ENCODE results near the gene CD68.
A peak's percentile ranks its signal among the peaks of the same experiment; 100 is the strongest.

Gene CD68, protein sequence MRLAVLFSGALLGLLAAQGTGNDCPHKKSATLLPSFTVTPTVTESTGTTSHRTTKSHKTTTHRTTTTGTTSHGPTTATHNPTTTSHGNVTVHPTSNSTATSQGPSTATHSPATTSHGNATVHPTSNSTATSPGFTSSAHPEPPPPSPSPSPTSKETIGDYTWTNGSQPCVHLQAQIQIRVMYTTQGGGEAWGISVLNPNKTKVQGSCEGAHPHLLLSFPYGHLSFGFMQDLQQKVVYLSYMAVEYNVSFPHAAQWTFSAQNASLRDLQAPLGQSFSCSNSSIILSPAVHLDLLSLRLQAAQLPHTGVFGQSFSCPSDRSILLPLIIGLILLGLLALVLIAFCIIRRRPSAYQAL

DNA sequence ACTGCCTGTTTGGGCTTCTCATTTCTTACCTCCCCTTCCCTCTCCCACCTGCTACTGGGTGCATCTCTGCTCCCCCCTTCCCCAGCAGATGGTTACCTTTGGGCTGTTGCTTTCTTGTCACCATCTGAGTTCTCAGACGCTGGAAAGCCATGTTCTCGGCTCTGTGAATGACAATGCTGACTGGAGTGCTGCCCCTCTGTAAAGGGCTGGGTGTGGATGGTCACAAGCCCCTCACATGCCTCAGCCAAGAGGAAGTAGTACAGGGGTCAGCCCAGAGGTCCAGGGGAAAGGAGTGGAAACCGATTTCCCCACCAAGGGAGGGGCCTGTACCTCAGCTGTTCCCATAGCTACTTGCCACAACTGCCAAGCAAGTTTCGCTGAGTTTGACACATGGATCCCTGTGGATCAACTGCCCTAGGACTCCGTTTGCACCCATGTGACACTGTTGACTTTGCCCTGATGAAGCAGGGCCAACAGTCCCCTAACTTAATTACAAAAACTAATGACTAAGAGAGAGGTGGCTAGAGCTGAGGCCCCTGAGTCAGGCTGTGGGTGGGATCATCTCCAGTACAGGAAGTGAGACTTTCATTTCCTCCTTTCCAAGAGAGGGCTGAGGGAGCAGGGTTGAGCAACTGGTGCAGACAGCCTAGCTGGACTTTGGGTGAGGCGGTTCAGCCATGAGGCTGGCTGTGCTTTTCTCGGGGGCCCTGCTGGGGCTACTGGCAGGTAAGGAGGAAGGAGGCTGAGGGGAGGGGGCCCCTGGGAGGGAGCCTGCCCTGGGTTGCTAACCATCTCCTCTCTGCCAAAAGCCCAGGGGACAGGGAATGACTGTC lies at the start of gene CD68:
Gene CD68, plus strand, starts transcription at position 638 of the 833 bp plus-strand sequence. Its CDS starts 40 bp downstream, at position 678.
- DNase-seq: peak; percentile 7

DNA sequence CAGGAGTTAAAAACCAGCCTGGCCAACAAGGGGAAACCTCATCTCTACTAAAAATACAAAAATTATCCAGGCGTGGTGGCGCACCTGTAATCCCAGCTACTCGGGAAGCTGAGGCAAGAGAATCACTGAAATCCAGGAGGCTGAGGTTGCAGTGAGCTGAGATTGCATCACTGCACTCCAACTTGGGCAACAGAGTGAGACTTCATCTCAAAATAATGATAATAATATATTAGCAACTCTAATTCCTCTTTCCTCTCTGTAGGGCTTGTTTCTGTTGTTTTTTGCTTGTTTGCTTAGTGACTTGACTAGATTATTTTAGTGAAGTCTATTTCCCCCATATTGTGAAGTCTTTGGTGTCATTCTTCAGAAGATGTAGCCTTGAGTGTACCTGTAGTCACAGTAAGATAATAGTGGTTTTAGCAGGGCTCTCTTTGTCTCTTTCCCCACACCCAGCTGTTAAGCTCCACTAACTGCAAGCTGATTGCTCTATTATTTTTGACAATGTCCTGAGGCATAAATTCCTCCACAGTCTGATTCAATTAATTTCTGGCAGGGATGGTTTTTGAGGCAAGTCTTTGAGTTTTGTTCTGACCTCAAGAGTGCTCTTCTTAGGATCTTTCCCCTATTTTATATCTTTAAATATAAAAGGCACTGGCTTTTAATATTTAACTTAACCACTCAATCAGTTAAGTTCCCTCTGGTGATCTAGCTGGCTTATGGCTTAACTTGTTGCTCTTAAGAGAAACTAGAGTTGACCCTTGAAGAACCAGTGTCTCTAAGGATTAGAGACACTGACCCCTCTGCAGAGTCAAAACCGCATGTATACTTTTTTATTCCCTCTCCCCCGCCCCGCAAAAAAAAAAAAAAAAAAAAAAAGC lies 49.2 kb upstream of the CD68 start:
- no peak for DNase-seq

DNA sequence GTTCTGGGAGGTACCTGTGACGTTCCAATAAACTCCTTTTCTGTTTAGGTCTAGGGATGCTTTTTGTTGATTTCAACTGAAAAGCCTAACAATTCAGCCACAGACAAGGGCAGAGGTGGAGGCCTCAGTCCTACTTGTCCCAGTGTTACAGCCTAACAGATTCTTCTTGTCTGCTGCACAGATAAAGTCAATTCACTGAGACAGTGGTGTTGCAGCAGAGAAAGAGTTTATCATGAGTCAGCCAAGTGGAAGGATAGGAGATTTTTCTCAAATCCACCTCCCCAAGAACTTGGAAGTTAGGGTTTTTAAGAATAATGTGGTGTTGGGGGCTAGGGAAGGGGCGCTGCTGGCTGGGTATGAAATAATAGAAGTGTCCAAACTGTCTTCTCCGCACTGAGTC lies 41.4 kb upstream of the CD68 start:
- no peak for DNase-seq

DNA sequence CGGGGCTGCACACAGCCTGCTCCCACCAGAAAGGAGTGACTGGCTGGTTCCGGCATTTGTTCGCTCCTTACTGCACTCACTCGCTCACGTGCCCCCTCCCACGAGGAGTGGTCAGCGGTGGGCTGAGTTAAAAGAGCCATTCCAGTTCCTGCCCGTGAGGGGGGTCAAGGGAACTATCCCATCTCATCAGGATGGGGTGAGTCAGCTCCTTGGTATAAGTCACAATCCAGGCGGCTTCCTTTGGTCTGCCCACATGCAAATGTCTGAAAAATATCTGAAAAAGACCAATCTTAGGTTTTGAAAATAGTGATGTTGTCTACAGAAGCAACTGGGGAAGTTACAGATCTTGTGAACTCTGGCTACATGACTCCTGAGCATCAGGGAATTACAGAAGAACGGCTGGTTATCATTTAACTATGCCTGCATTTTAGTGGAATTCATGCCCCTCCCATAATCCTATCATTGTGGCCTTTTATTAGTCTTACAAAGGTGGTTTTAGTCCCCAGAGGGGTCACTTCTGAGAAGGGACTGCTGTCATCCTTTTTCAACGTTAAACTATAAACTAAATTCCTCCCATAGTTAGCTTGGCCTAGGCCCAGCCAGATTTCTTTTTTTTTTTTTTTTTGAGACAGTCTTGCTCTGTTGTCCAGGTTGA lies 40.4 kb upstream of the CD68 start:
- DNase-seq: no peak

DNA sequence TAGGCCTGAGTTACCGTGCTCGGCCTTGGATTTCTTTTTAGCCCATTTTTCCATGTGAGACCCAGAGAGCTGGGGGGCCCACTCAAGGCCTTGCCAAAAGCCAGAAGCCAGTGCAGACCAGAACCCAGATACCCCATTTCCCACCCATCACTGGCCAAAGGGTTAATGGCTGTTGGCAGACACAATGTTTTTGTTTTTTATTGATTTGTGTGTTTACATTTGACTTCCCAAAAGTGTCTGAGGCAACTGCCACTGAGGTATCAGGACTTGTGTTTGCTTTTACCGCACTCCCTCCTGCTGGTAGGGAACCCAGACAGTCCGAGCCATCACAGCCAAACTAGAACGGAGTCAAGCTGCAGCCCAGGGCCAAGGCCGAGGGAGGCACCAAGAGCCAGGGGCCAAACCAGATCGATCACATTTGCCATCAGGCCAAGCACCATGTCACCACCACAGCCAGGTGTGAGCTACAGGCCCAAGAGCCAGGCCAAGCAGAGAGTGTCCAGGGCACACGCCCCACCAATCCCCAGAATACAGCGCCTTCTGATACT lies 38.3 kb upstream of the CD68 start:
- no peak for DNase-seq

DNA sequence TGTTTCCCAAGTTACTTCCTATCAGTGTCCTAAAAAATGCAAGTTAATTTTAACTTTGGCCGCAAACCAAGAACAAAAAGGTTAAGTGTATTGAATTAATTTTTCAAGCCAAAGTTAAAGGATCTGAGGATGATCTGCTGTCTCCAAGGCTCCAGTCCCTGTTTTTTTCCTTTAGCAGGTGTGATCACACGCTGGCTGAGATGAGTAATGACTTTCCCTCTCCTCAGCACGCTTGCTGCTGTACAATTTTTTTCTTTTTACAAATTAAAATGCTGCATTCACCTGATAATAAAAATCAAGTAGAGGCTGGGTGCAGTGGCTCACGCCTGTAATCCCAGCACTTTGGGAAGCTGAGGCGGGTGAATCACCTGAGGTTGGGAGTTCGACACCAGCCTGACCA lies 34.5 kb upstream of the CD68 start:
- no peak for DNase-seq

DNA sequence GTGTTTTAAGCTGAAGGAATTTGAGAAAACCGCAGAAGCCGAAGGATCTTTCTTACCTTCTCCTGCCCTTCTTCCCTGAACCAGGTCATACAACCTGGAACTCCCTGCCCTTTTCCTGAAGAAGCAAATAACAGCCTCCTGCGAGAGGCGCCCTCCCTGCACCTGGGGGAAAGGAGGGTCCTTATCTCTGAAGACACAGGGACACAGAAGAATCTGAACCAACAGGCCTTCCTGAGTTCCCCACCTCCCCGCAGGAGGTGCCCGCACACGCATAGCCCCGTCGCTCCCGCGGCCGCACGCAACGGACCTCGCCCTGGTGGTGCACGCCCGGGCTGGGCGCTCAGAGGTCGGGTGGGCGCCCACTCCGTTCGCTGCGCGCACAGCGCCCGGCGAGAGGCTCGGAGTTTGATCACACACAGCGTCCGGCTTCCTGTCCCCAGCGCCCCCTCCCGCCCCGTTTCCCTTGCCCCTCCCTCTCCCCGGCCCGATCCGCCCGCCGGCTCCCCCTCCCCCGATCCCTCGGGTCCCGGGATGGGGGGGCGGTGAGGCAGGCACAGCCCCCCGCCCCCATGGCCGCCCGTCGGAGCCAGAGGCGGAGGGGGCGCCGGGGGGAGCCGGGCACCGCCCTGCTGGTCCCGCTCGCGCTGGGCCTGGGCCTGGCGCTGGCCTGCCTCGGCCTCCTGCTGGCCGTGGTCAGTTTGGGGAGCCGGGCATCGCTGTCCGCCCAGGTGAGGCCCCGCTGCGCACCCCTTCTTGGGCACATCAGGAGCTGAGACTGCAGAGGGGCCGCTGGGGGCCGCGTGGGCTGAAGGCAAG lies 30.6 kb upstream of the CD68 start, which contains the start of gene TNFSF12:
Gene TNFSF12, plus strand, starts transcription at position 474 of the 816 bp plus-strand sequence. Its CDS starts 96 bp downstream, at position 570.
- no peak for DNase-seq

DNA sequence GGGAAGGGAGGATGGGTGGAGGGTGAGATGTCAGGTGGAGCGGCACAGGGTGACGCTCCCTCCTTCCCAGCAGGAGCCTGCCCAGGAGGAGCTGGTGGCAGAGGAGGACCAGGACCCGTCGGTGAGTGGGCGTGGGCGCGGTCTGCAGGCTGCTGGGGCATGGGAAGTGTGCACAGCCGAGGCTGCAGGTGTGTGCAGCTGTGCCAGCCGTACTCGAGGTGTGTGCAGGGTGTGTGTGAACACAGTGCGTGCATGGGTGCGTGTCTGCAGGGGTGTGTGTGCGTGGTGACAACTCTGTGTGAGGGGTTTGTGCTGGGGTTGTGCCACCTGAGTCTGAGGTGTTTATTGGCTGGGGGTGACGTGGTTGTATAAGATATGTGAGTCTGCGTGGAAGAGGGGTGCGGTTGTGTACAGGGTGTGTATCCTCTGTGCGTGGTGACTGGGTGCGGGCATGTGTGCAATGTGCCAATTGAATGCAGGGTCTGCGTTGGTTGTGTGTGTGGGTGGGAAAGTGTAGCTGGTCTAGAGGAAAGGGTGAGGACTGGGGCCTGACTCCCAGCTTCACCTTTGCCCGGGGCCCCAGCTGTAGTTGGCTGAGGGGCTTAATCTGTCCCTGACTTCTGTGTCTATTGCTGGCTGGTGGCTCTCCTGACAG lies 29.9 kb upstream of the CD68 start:
- no peak for DNase-seq

DNA sequence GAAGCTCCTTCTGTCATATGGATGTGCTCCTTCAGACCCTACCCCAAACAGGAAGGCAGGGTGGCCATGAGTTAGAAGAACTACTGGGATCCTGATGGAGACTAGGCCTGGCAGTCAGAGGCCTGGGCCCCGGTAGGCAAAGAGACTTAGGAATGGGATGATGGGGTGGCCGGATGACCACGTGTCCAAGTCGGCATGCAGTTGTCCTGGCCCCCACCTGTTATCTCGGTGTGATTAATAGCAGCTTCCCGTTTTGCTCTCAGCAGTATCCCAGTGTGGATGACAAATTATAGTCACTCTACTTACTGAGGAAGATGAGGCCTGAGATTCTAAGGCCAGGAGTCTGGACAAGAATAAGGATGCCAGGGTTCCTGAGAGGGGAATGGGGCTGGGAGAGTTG lies 29.1 kb upstream of the CD68 start:
- DNase-seq: no peak

DNA sequence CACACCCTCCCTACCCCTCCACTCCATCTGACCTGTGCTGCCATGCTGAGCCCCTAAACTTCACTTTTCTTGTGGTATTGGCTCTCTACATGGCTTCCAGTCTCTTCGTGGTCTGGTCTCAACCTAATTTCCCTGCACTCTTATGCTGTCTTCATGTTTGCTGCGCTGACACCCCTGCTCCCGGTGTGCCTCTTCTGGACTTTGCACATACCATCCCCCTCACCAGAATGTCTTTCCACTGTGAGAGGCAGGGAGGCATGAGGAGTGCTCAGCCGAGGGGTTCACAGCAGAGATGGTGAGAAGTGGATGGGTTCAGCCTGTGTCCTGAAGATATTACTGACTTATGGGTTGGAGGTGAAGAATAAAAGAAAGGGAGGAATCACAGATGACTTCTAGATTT lies 28.0 kb upstream of the CD68 start:
- DNase-seq: no peak

DNA sequence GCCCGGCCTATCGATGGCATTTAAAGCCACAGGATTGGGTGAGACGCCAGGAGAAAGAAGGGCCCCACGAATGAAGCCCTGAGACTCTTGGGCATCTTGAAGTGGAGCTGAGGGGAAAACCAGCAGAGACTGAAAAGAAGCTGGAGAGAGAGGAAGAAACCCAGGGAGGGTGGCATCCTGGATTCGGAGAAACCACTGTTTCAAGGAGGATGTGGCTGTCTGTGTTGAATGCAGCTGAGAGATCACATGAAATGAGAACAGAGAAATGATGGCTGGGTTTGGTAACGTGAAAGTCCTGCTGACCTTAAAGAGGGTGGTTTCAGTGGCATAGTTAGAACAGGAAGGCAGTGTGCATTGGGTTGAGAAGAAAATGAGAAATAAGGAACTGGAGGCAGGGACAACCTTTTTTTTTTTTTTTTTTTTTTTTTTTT lies 26.8 kb upstream of the CD68 start:
- no peak for DNase-seq

DNA sequence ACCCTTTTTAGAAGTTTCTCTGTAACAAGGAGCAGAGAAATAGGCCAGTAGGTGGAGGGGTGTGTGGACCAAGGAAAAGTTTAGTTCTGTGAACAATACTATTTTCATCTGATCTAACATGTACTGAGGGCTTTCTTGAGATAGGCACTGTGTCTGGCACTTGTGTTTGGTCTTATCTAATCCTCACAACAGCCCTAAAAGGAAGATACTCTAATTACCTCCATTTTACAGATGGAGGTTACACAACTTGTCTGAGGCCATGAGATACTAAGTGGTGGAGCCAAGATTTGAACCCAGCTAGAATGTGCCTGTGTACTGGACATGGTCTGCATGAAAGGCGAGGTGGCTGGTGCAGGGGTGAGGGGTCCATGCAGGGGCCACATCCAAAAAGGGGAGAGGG lies 26.1 kb upstream of the CD68 start:
- no peak for DNase-seq

DNA sequence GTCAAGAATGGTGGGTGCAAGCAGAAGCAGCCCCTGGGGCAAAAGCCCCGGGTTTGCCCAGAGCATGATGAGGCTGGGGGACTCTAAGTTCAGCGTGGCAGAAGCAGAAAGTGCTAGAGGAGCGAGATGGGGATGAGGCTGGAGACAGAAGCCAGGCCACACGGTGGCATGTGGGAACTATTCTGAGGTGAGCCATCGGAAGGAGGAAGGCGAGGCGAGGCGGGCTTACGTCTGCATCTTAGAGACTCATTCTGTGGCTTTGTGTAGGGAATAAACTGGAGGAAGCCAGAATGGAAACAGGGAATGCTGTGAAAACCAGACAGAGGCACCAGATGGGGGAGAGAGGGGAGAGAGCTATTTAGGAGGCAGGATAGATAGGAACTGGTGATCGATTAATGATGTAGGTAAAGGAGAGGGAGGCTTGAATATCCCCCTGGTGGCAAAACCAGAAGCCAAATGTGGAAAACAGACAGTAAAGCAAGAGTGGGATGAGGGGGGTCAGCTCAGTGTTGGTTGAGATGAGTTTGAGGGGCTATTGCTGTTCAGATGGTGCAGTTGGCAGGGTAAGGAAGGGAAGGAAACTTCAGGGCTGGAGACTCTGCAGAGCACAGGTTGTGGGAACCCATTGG lies 24.0 kb upstream of the CD68 start:
- DNase-seq: no peak

DNA sequence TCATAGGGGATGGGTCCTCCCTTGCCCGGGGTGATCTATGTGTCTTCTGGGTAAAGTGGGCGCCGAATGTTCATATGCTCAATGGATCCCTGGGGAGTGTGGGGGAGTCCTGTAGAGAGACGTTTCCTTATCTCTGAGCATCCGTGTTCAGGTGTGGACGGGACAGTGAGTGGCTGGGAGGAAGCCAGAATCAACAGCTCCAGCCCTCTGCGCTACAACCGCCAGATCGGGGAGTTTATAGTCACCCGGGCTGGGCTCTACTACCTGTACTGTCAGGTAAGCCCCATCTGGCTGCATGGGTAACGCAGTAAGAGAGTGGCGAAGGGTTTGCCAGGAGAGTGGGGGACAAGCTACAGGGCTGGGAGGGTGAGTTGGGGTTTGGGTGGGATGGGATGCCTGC lies 22.8 kb upstream of the CD68 start:
- DNase-seq: no peak

DNA sequence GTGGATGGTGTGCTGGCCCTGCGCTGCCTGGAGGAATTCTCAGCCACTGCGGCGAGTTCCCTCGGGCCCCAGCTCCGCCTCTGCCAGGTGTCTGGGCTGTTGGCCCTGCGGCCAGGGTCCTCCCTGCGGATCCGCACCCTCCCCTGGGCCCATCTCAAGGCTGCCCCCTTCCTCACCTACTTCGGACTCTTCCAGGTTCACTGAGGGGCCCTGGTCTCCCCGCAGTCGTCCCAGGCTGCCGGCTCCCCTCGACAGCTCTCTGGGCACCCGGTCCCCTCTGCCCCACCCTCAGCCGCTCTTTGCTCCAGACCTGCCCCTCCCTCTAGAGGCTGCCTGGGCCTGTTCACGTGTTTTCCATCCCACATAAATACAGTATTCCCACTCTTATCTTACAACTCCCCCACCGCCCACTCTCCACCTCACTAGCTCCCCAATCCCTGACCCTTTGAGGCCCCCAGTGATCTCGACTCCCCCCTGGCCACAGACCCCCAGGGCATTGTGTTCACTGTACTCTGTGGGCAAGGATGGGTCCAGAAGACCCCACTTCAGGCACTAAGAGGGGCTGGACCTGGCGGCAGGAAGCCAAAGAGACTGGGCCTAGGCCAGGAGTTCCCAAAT lies 22.2 kb upstream of the CD68 start:
- no peak for DNase-seq

DNA sequence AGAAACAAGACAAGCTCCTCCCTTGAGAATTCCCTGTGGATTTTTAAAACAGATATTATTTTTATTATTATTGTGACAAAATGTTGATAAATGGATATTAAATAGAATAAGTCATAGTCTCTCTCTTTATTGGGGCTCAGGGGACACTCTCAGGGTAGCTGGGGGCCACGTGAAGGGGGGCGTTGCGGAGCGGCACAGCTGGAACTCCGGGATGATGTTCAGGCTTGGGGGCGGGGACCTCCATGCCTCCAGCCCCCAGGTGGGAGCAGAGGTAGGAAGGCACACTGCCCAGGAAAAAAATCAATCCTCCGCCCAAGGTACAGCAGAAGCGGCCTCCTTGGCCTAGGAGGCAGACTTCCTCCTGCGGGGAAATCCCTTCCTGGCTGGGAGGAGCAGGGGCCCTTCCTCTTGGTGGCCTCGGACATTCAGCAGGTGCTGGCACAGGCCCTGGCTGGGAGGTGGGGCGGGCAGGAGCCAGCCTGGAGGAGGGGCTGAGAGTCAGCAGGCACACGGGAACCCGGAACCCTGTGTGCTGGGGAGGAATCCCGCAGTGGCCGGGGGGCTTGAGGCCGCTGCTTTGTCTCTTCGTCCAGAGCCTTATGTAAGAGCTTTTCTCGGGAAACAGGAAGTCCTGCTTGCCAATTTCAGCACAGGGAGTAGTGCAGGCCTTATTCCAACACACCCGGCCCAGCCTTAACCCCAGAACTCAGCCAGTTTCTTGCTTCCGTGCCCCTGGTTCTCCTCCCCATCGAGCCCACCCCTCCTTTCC lies 21.5 kb upstream of the CD68 start:
- peak; percentile 64 for DNase-seq

DNA sequence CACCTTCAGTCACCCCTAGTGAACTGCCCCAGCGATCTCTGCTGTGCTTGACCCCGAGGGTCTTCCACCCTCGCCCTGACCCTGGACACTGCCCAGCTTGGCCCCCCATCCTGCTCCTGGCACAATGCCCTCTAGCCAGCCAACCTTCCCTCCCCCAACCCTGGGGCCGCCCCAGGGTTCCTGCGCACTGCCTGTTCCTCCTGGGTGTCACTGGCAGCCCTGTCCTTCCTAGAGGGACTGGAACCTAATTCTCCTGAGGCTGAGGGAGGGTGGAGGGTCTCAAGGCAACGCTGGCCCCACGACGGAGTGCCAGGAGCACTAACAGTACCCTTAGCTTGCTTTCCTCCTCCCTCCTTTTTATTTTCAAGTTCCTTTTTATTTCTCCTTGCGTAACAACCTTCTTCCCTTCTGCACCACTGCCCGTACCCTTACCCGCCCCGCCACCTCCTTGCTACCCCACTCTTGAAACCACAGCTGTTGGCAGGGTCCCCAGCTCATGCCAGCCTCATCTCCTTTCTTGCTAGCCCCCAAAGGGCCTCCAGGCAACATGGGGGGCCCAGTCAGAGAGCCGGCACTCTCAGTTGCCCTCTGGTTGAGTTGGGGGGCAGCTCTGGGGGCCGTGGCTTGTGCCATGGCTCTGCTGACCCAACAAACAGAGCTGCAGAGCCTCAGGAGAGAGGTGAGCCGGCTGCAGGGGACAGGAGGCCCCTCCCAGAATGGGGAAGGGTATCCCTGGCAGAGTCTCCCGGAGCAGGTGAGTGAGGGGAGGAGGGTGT lies 20.7 kb upstream of the CD68 start, which contains the start of gene TNFSF13:
Gene TNFSF13, plus strand, starts transcription at position 207 of the 776 bp plus-strand sequence. Its CDS starts 290 bp downstream, at position 497.
- no peak for DNase-seq

All from NCI-H2029 (cell line).